Tibial artery (tissue), 4 donors: ENCODE data around the gene ZBED6.
"Not testable (repeated sequence)": the region's sequence is repeated elsewhere in the genome, so short reads cannot be mapped to it uniquely, and the experiment has no call there.

ENCODE experiments used
- DNase-seq, 2 donors: peaks; one replicate each; pipeline ENCODE4 v3.0.0-alpha.2; 2019
- H3K27ac ChIP-seq, 2 donors: fragments of 200-600 bp; sonication (generic) in 1 of 2; 1 replicate in 1 of 2; 2 replicates in 1 of 2; pipeline ENCODE4 v1.5.1; 2018 to 2019; ENCODE audit warnings: mild to moderate bottlenecking in 1 of 2
- H3K27me3 ChIP-seq, 2 donors: fragments of 200-600 bp; sonication (generic) in 1 of 2; one replicate each; pipeline versions ENCODE4 v1.5.1 to v1.6.0; 2016 to 2019
- H3K36me3 ChIP-seq, 3 donors: fragments of 200-600 bp; sonication (generic) in 2 of 3; one replicate each; pipeline ENCODE4 v1.5.1; 2016 to 2019; ENCODE audit warnings: mild to moderate bottlenecking in 2 of 3
- H3K4me1 ChIP-seq, 4 donors: fragments of 200-600 bp; sonication (generic) in 2 of 4; 1 replicate in 3 of 4; 2 replicates in 1 of 4; pipeline ENCODE4 v1.5.1; 2016 to 2019
- H3K4me3 ChIP-seq, 2 donors: fragments of 200-600 bp; sonication (generic) in 1 of 2; 1 replicate in 1 of 2; 2 replicates in 1 of 2; pipeline ENCODE4 v1.5.1; 2018 to 2019; ENCODE audit warnings: mild to moderate bottlenecking in 2 of 2
- H3K9me3 ChIP-seq, 3 donors: fragments of 200-600 bp; sonication (generic) in 1 of 3; one replicate each; pipeline ENCODE4 v1.5.1; 2016 to 2019
- CTCF ChIP-seq, 2 experiments: fragments of 200-600 bp in 1 of 2; fragments of 450-650 bp in 1 of 2; IDR thresholded peaks; one replicate each; pipeline ENCODE4 v1.5.1; 2017 to 2019; ENCODE audit warnings: antibody characterized with exemption in 2 of 2, mild to moderate bottlenecking in 1 of 2, moderate library complexity in 1 of 2
- intact Hi-C: fragments of 100-400 bp; cut with DNase I; formaldehyde crosslinking; loops from one replicate; pipeline ENCODE4 v1.15.0; 2023; ENCODE audit warnings: low total_unique reads

The ZBED6 gene

GRCh38 chr1:203823306-203823705, 27.9 kb downstream of the ZBED6 start:
- no peak for TF ChIP-seq CTCF (IDR thresholded peaks at IDR 0.05)
- intact Hi-C loops, result no loop called here
- no peak for DNase-seq
- no peaks in the 10 kb centered on the region for H3K9me3 ChIP-seq
- peaks cover 53 to 72% (median 55%) of the 10 kb centered on the region in 3 donors for H3K36me3 ChIP-seq
- H3K27me3 ChIP-seq, result no peaks in the 10 kb centered on the region
- no peak overlapping the region for H3K4me3 ChIP-seq
- no peak overlapping the region for H3K27ac ChIP-seq
- peaks cover 0 to 6% (median 0%) of the 10 kb centered on the region in 4 donors for H3K4me1 ChIP-seq

GRCh38 chr1:203826175-203826574, 30.8 kb downstream of the ZBED6 start:
- no peak for TF ChIP-seq CTCF (IDR thresholded peaks at IDR 0.05)
- DNase-seq, result no peak
- intact Hi-C loops, result no loop called here
- peaks cover 0 to 9% (median 0%) of the 10 kb centered on the region in 4 donors for H3K4me1 ChIP-seq
- H3K9me3 ChIP-seq, result no peaks in the 10 kb centered on the region
- H3K27ac ChIP-seq, result no peak overlapping the region
- no peak overlapping the region for H3K4me3 ChIP-seq
- H3K36me3 ChIP-seq, result peaks cover 44 to 72% (median 54%) of the 10 kb centered on the region in 3 donors
- H3K27me3 ChIP-seq, result no peaks in the 10 kb centered on the region

- peak overlapping the region in 1 of 2 donors; percentile 21 for H3K27ac ChIP-seq
- intact Hi-C loops, result no loop called here
- no peak for TF ChIP-seq CTCF (IDR thresholded peaks at IDR 0.05)
These were observed 32.6 kb downstream of the ZBED6 start for GRCh38 chr1:203828002-203828401.

GRCh38 chr1:203828503-203828902, 33.1 kb downstream of the ZBED6 start:
- no peaks in the 10 kb centered on the region for H3K9me3 ChIP-seq
- H3K4me1 ChIP-seq, result peaks cover 0 to 9% (median 0%) of the 10 kb centered on the region in 4 donors
- H3K27ac ChIP-seq, result peak overlapping the region in 1 of 2 donors; percentile 21
- no peak overlapping the region for H3K4me3 ChIP-seq
- no peak for DNase-seq
- intact Hi-C loops, result no loop called here
- H3K27me3 ChIP-seq, result no peaks in the 10 kb centered on the region
- peaks cover 51 to 72% (median 57%) of the 10 kb centered on the region in 3 donors for H3K36me3 ChIP-seq
- no peak for TF ChIP-seq CTCF (IDR thresholded peaks at IDR 0.05)

More at GRCh38 chr1:203828002-203828401, 32.6 kb downstream of the ZBED6 start:
- Histone ChIP-seq H3K27me3 (no peaks in the 10 kb centered on the region), H3K4me1 (peaks cover 0 to 9% (median 0%) of the 10 kb centered on the region in 4 donors), H3K4me3 (no peak overlapping the region), H3K36me3 (peaks cover 51 to 72% (median 56%) of the 10 kb centered on the region in 3 donors), H3K9me3 (no peaks in the 10 kb centered on the region)
- DNase-seq, result no peak

- H3K4me1 ChIP-seq, DNase-seq, H3K27me3 ChIP-seq, H3K9me3 ChIP-seq, H3K4me3 ChIP-seq, intact Hi-C loops: not testable (repeated sequence)
- peaks cover 53 to 76% (median 65%) of the 10 kb centered on the region in 3 donors for H3K36me3 ChIP-seq
- peak overlapping the region in 1 of 2 donors; percentile 21 for H3K27ac ChIP-seq
These were observed 33.8 kb downstream of the ZBED6 start for GRCh38 chr1:203829247-203829646.

GRCh38 chr1:203835476-203835875, 40.1 kb downstream of the ZBED6 start:
- no peak for TF ChIP-seq CTCF (IDR thresholded peaks at IDR 0.05)
- Histone ChIP-seq H3K36me3 (peaks cover 77 to 98% (median 86%) of the 10 kb centered on the region in 3 donors), H3K9me3 (no peaks in the 10 kb centered on the region), H3K4me1 (peaks cover 0 to 12% (median 0%) of the 10 kb centered on the region in 4 donors), H3K4me3 (no peak overlapping the region), H3K27ac (no peak overlapping the region), H3K27me3 (no peaks in the 10 kb centered on the region)
- intact Hi-C loops, result loop anchor here (10.0 kb wide), 1 partner anchor 101 kb away; no protein-coding TSS in a partner anchor
- no peak for DNase-seq
